ENCODE measurements around the gene ZDHHC17. TPM values are rescaled to one million over a fixed set of nuclear protein-coding genes. Genes with fewer than 3 reads are reported as not detected.

ZDHHC17 gene
- total and polyA plus RNA-seq, 7 donors = 0.92 to 54.3 (median 38.6) TPM

DNA sequence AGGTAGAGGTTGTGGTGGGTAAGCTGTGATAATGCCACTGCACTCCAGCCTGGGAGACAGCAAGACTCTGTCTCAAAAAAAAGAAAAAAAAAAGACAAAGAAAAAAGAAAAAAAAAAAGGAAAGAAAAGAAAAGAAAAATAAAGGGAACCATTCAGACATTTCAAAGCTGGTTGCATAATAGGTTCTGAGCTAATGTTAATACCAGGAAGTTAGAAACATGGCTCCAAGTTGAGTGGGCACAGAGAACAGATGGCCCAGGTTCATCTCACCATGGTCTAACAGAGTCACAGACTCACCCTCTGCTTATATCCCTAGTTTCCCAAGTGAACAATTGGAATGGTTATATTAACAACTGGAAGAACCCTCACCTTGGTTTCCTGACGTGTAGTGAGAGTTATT lies 17.4 kb upstream of the ZDHHC17 start:
- TF ChIP-seq POLR2A (IDR thresholded peaks at IDR 0.05) (no peak), POLR2AphosphoS5 (IDR thresholded peaks at IDR 0.05) (no peak), EP300 (IDR thresholded peaks at IDR 0.05) (no peak), CTCF (IDR thresholded peaks at IDR 0.05) (no peak)
- H3K4me3 ChIP-seq = no peak overlapping the region
- H3K27ac ChIP-seq = no peak overlapping the region
- H3K4me1 ChIP-seq = no peaks in the 10 kb centered on the region
- WGBS, 2 donors = 59 to 67% methylated on average over 1 of the region's 1 CpG
- no peaks in the 10 kb centered on the region for H3K27me3 ChIP-seq
- H3K9me3 ChIP-seq = no peaks in the 10 kb centered on the region
- H3K36me3 ChIP-seq = no peaks in the 10 kb centered on the region
- no peak for DNase-seq
- intact Hi-C loops (cut with DNase I) = no loop called here

DNA sequence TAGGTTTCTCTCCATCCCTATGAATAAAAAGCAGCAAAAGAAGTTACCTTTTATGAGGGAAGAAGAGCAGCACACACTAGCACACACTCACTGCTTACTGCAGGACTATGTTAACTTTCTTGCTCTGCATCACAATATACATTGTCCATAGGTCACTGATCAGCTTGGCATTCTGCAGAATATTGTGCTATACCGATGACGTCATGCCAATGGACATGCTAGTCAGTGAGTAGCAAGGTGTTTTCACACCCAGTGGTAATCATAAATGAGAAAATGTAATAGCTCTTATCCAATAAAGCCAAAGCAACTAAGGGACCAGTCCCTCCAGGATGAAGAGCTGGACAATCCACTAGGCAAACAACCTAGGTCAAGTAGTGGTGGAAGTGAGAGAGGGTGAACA lies 16.7 kb upstream of the ZDHHC17 start:
- whole genome bisulfite sequencing, 2 donors = 92 to 93% methylated on average over 2 of the region's 2 CpGs
- no peak for TF ChIP-seq POLR2AphosphoS5 (IDR thresholded peaks at IDR 0.05)
- no peak for TF ChIP-seq EP300 (IDR thresholded peaks at IDR 0.05)
- no peak for TF ChIP-seq POLR2A (IDR thresholded peaks at IDR 0.05)
- TF ChIP-seq CTCF (IDR thresholded peaks at IDR 0.05) = no peak
- Histone ChIP-seq H3K9me3 (no peaks in the 10 kb centered on the region), H3K36me3 (no peaks in the 10 kb centered on the region), H3K4me1 (no peaks in the 10 kb centered on the region), H3K27ac (no peak overlapping the region), H3K4me3 (no peak overlapping the region), H3K27me3 (no peaks in the 10 kb centered on the region)
- DNase-seq = no peak
- intact Hi-C loops (cut with DNase I) = no loop called here

GRCh38 chr12:76755829-76756379 lies 8.0 kb upstream of the ZDHHC17 start:
- 92 to 93% methylated on average over 9 of the region's 9 CpGs for WGBS, 2 donors
- no peak overlapping the region for H3K27ac ChIP-seq
- TF ChIP-seq EP300 (IDR thresholded peaks at IDR 0.05) = no peak
- TF ChIP-seq CTCF (IDR thresholded peaks at IDR 0.05) = no peak
- TF ChIP-seq POLR2A (IDR thresholded peaks at IDR 0.05) = no peak
- TF ChIP-seq POLR2AphosphoS5 (IDR thresholded peaks at IDR 0.05) = no peak
- DNase-seq = no peak
- intact Hi-C loops (cut with DNase I) = no loop called here
- no peaks in the 10 kb centered on the region for H3K9me3 ChIP-seq
- no peaks in the 10 kb centered on the region for H3K36me3 ChIP-seq
- no peak overlapping the region for H3K4me3 ChIP-seq
- no peaks in the 10 kb centered on the region for H3K4me1 ChIP-seq
- no peaks in the 10 kb centered on the region for H3K27me3 ChIP-seq

- H3K36me3 ChIP-seq = no peaks in the 10 kb centered on the region
- 61 to 72% methylated on average over 1 of the region's 1 CpG for WGBS, 2 donors
- H3K27me3 ChIP-seq = no peaks in the 10 kb centered on the region
- no peaks in the 10 kb centered on the region for H3K9me3 ChIP-seq
- peaks cover 0 to 2% (median 0%) of the 10 kb centered on the region in 4 donors for H3K4me1 ChIP-seq
- TF ChIP-seq EP300 (IDR thresholded peaks at IDR 0.05) (no peak), CTCF (IDR thresholded peaks at IDR 0.05) (no peak), POLR2A (IDR thresholded peaks at IDR 0.05) (no peak), POLR2AphosphoS5 (IDR thresholded peaks at IDR 0.05) (no peak)
- no peak overlapping the region for H3K4me3 ChIP-seq
- intact Hi-C loops (cut with DNase I) = no loop called here
- H3K27ac ChIP-seq = no peak overlapping the region
- no peak for DNase-seq
Measured at GRCh38 chr12:76757694-76758093, 6.2 kb upstream of the ZDHHC17 start.

DNA sequence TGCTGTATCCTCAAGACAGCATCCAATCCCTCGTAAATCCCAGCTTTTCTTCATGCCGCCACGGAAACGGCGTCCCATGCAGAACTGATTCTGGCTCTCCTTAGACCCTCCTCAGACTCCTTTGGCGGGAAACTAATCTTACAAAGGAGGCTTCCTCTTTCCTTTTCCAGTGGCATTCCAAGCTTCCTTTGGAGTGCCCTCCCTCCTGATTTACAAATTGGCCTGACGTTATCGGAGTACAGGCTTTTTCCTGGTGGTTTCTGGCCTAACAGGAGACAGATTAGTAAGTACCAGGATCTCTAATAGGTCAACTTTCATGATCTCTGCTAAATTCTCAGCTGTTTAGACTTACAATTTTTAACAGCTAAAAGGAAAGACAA lies 1.3 kb upstream of the ZDHHC17 start:
- Histone ChIP-seq H3K27me3 (no peaks in the 10 kb centered on the region), H3K27ac (peak overlapping the region; percentile 91 to 98 (median 96)), H3K9me3 (no peaks in the 10 kb centered on the region), H3K4me1 (peaks cover 0 to 34% (median 27%) of the 10 kb centered on the region in 4 donors), H3K36me3 (no peaks in the 10 kb centered on the region), H3K4me3 (no peak overlapping the region)
- no peak for DNase-seq
- 80 to 82% methylated on average over 8 of the region's 8 CpGs for WGBS, 2 donors
- intact Hi-C loops (cut with DNase I) = loop anchor here (5.0 kb wide), 1 partner anchor 115 kb away; the partner anchor contains the start of gene CSRP2
- TF ChIP-seq CTCF (IDR thresholded peaks at IDR 0.05) = no peak
- no peak for TF ChIP-seq POLR2A (IDR thresholded peaks at IDR 0.05)
- TF ChIP-seq EP300 (IDR thresholded peaks at IDR 0.05) = no peak
- no peak for TF ChIP-seq POLR2AphosphoS5 (IDR thresholded peaks at IDR 0.05)

All from sigmoid colon (tissue), 7 donors.